MCF 10A (cell line): ENCODE measurements around the gene INF2. TPM values are rescaled to one million over a fixed set of nuclear protein-coding genes. Genes with fewer than 3 reads are reported as not detected.

Experiments
- BruUV-seq: library from RNA; stranded (reverse); fragments of 400-500 nt; replicated peaks from 2 replicates; lab custom pipeline; 2021; lab: Mats Ljungman, UMichigan
- CTCF ChIA-PET: fragments of 300-600 bp; sonication (Branson Sonifier 250); formaldehyde crosslinking; extraction: SDS; loops from one replicate; lab custom pipeline; 2021; ENCODE audit warnings: antibody characterized with exemption, inconsistent platforms; lab: Yijun Ruan, JAX
- POLR2A ChIA-PET: fragments of 300-600, 350-650 bp; sonication (Branson Sonifier 250); formaldehyde crosslinking; extraction: SDS; loops from one replicate; lab custom pipeline; 2020; ENCODE audit warnings: antibody characterized with exemption, inconsistent platforms; lab: Yijun Ruan, JAX
- DNase-seq: peaks from one replicate; pipeline ENCODE4 v3.0.0-alpha.2; 2018; ENCODE audit not compliant: unreplicated experiment
- H3K27ac Mint-ChIP-seq: one replicate; pipeline ENCODE4 v1.8.0; 2022; ENCODE audit warnings: mild to moderate bottlenecking, low read depth, mixed read lengths; ENCODE audit not compliant: unreplicated experiment
- H3K27me3 Mint-ChIP-seq: one replicate; pipeline ENCODE4 v1.8.0; 2022; ENCODE audit warnings: mixed read lengths; ENCODE audit not compliant: insufficient read depth, unreplicated experiment
- H3K36me3 Mint-ChIP-seq: one replicate; pipeline ENCODE4 v1.8.0; 2022; ENCODE audit warnings: mild to moderate bottlenecking, moderate library complexity, mixed read lengths; ENCODE audit not compliant: insufficient read depth, unreplicated experiment
- H3K4me1 Mint-ChIP-seq: one replicate; pipeline ENCODE4 v1.8.0; 2022; ENCODE audit warnings: mixed read lengths; ENCODE audit not compliant: insufficient read depth, unreplicated experiment
- H3K4me3 Mint-ChIP-seq: one replicate; pipeline ENCODE4 v1.8.0; 2022; ENCODE audit warnings: mild to moderate bottlenecking, moderate library complexity, mixed read lengths; ENCODE audit not compliant: unreplicated experiment
- H3K9me3 Mint-ChIP-seq: one replicate; pipeline ENCODE4 v1.8.0; 2022; ENCODE audit warnings: mixed read lengths; ENCODE audit not compliant: unreplicated experiment
- CTCF ChIP-seq: fragments of 200-600 bp; IDR thresholded peaks from one replicate; pipeline ENCODE4 v1.8.0; 2022; ENCODE audit warnings: antibody characterized with exemption, mild to moderate bottlenecking; ENCODE audit not compliant: unreplicated experiment
- intact Hi-C: fragments of 100-400 bp; cut with micrococcal nuclease; formaldehyde crosslinking; loops from 2 replicates; pipeline ENCODE4 v1.14.1; 2022
- total RNA-seq: library from RNA; stranded (reverse); gene quantifications from 2 replicates; pipeline ENCODE4 v1.2.3, GENCODE V29; 2022

INF2 gene
- total RNA-seq, 1 experiment from 2014 or later, result 102 TPM

- peak; percentile 21 for TF ChIP-seq CTCF
- Mint-ChIP-seq H3K27me3 (no peaks in the 10 kb centered on the region), H3K4me1 (peaks cover 20% of the 10 kb centered on the region), H3K27ac (peak overlapping the region; percentile 78), H3K9me3 (no peaks in the 10 kb centered on the region), H3K4me3 (no peak overlapping the region), H3K36me3 (peaks cover 17% of the 10 kb centered on the region)
- ChIA-PET POLR2A (interaction anchor here (0.6 to 4.7 kb wide), 3 partner anchors 16 to 355 kb away, joined by 3 to 24 read pairs (median 4); partner anchors contain the start of gene SIVA1), CTCF (interaction anchor here (0.5 to 1.6 kb wide), 5 partner anchors 8 to 359 kb away, joined by 3 to 5 read pairs (median 4); no protein-coding TSS in a partner anchor)
- intact Hi-C loops, result loop anchor here (2.0 kb wide), 1 partner anchor 21 kb away; the partner anchor contains the start of gene SIVA1
- no TSS peak for BruUV-seq
- no peak for DNase-seq
These were observed 42.2 kb downstream of the INF2 start for GRCh38 chr14:104731320-104732294.

GRCh38 chr14:104732355-104732804 lies 43.0 kb downstream of the INF2 start:
- CTCF ChIA-PET, result interaction anchor here (0.7 to 5.9 kb wide), 4 partner anchors 8 to 24 kb away, joined by 3 to 36 read pairs (median 5); partner anchors contain the start of gene ADSS1
- Mint-ChIP-seq H3K36me3 (peaks cover 14% of the 10 kb centered on the region), H3K4me1 (peaks cover 21% of the 10 kb centered on the region), H3K27ac (peak overlapping the region; percentile 78), H3K4me3 (peak overlapping the region; percentile 49), H3K27me3 (no peaks in the 10 kb centered on the region), H3K9me3 (no peaks in the 10 kb centered on the region)
- DNase-seq, result peak; percentile 92
- intact Hi-C loops, result loop anchor here (2.0 kb wide), 1 partner anchor 20 kb away; the partner anchor contains the start of gene SIVA1
- POLR2A ChIA-PET, result interaction anchor here (1.0 to 4.7 kb wide), 2 partner anchors 16 to 20 kb away, joined by 4 to 24 read pairs; partner anchors contain the start of gene SIVA1
- no TSS peak for BruUV-seq
- TF ChIP-seq CTCF, result no peak

GRCh38 chr14:104732931-104733681 lies 43.7 kb downstream of the INF2 start:
- DNase-seq, result peak; percentile 71

More at GRCh38 chr14:104732931-104733681, 43.7 kb downstream of the INF2 start:
- no peaks in the 10 kb centered on the region for H3K9me3 Mint-ChIP-seq
- BruUV-seq, result no TSS peak
- H3K4me3 Mint-ChIP-seq, result peak overlapping the region; percentile 49
- peaks cover 21% of the 10 kb centered on the region for H3K4me1 Mint-ChIP-seq
- peaks cover 9% of the 10 kb centered on the region for H3K36me3 Mint-ChIP-seq
- H3K27me3 Mint-ChIP-seq, result no peaks in the 10 kb centered on the region
- CTCF ChIA-PET, result interaction anchor here (0.6 to 5.9 kb wide), 4 partner anchors 9 to 78 kb away, joined by 3 to 36 read pairs (median 3); partner anchors contain the start of gene ADSS1
- peak overlapping the region; percentile 78 for H3K27ac Mint-ChIP-seq
- intact Hi-C loops, result loop anchor here (2.0 kb wide), 1 partner anchor 20 kb away; the partner anchor contains the start of gene SIVA1
- POLR2A ChIA-PET, result interaction anchor here (0.7 to 4.7 kb wide), 2 partner anchors 15 to 669 kb away, joined by 3 to 24 read pairs; no protein-coding TSS in a partner anchor
- TF ChIP-seq CTCF, result no peak
